ENCODE data around the gene PMAIP1.

The PMAIP1 gene

GRCh38 chr18:59926131-59926530, 26.3 kb downstream of the PMAIP1 start:
- Histone ChIP-seq H3K27me3 (ENCODE audit: insufficient read depth, poor library complexity, severe bottlenecking) (no peaks in the 10 kb centered on the region), H3K4me3 (replicated peaks; ENCODE audit: insufficient read depth, low read length) (no peak overlapping the region), H3K27ac (replicated peaks) (no peak overlapping the region)
- DNase-seq (ENCODE audit: low read depth in 1 of 2, low spot score in 1 of 2): no peak
- no peak for TF ChIP-seq CTCF (IDR thresholded peaks at IDR 0.05; ENCODE audit: insufficient read depth, low read length)
- no peak for TF ChIP-seq SPI1 (IDR thresholded peaks at IDR 0.05; ENCODE audit: borderline replicate concordance, low read depth)
- no peak for TF ChIP-seq REST (IDR thresholded peaks at IDR 0.05; ENCODE audit: insufficient replicate concordance, low read depth)
- TF ChIP-seq POLR2AphosphoS5 (IDR thresholded peaks at IDR 0.05; ENCODE audit: low read depth): no peak
- no peak for TF ChIP-seq GABPA (IDR thresholded peaks at IDR 0.05; ENCODE audit: low read depth)

- no peak for DNase-seq (ENCODE audit: low read depth in 1 of 2, low spot score in 1 of 2)
- no peak overlapping the region for H3K4me3 ChIP-seq (replicated peaks; ENCODE audit: insufficient read depth, low read length)
- no peak for TF ChIP-seq POLR2AphosphoS5 (IDR thresholded peaks at IDR 0.05; ENCODE audit: low read depth)
- TF ChIP-seq CTCF (IDR thresholded peaks at IDR 0.05; ENCODE audit: insufficient read depth, low read length): no peak
- TF ChIP-seq SPI1 (IDR thresholded peaks at IDR 0.05; ENCODE audit: borderline replicate concordance, low read depth): no peak
- no peak for TF ChIP-seq GABPA (IDR thresholded peaks at IDR 0.05; ENCODE audit: low read depth)
- no peak for TF ChIP-seq REST (IDR thresholded peaks at IDR 0.05; ENCODE audit: insufficient replicate concordance, low read depth)
- H3K27ac ChIP-seq (replicated peaks): no peak overlapping the region
- H3K27me3 ChIP-seq (ENCODE audit: insufficient read depth, poor library complexity, severe bottlenecking): no peaks in the 10 kb centered on the region
Observed at GRCh38 chr18:59927246-59927825, 27.5 kb downstream of the PMAIP1 start.

- DNase-seq (ENCODE audit: low read depth in 1 of 2, low spot score in 1 of 2): no peak
- TF ChIP-seq POLR2AphosphoS5 (IDR thresholded peaks at IDR 0.05; ENCODE audit: low read depth): no peak
- TF ChIP-seq GABPA (IDR thresholded peaks at IDR 0.05; ENCODE audit: low read depth): no peak
- TF ChIP-seq SPI1 (IDR thresholded peaks at IDR 0.05; ENCODE audit: borderline replicate concordance, low read depth): no peak
- TF ChIP-seq REST (IDR thresholded peaks at IDR 0.05; ENCODE audit: insufficient replicate concordance, low read depth): no peak
- no peak for TF ChIP-seq CTCF (IDR thresholded peaks at IDR 0.05; ENCODE audit: insufficient read depth, low read length)
- Histone ChIP-seq H3K4me3 (replicated peaks; ENCODE audit: insufficient read depth, low read length) (no peak overlapping the region), H3K27ac (replicated peaks) (no peak overlapping the region), H3K27me3 (ENCODE audit: insufficient read depth, poor library complexity, severe bottlenecking) (no peaks in the 10 kb centered on the region)
Observed at GRCh38 chr18:59928201-59928600, 28.4 kb downstream of the PMAIP1 start.
